ENCODE measurements around the gene MAN1A1.

The MAN1A1 gene

DNA sequence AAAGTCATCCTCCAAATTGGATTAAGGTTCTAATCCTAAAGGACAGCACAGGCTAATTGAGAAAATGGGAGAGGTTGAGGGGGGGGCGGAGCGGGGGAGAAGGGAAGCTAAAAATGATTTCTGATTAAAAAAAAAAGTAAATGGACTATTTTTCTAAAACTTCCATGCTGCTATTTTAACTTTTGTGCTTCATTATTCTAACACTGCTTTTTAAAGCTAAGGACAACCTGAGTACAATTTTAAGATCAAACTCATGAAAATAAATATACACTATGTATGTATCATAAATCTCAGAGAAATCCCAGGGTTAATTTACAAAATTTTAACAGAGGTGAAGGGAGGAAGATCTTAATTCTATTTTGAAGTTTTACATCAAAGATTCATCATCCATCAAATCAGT lies 4.4 kb downstream of the MAN1A1 start:
- no peak for DNase-seq

DNA sequence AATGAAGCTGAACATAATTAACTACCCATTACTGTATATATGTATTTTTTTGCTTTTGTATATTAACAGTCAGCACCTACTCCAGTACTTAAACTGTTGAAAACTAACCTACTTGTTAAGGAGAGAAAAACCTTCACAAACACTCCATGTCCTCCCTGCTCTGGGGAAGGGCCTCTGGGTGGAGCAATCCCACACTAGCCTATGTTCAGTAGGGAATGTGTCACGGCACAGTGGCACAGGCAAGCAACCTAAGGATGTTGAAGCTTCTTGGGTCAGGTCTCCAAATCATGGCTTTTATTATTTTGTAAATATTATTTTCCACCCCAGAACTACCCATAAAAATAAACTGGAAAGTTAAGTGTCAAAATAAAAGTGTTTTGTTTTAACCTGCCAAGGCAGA lies 5.3 kb downstream of the MAN1A1 start:
- no peak for DNase-seq

DNA sequence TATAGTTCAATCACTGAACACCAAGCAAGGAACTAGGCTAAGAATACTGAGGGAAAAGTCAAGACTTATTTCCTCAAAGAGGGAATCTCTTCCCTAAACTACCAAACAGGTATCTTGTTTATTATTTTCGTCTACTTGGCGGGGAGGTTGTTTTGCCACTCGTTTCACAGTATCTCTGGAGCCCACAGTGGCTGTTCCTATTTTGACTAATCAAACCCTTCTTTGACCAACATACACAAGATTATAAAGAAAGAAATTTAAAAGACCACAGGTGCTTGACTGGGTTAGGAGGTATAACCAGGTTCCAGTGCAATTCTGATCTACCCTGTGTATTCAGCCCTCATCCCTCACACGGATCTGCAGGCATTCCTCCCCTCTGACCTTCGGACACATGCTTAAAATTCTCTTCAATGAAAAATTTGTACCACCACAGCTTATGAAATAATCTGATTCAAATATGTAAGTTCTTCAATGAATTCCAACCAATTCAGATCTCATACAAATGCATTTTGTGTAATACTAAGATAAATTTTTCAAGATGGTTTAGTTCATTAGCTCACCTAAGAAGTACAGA lies 5.9 kb downstream of the MAN1A1 start:
- no peak for DNase-seq

DNA sequence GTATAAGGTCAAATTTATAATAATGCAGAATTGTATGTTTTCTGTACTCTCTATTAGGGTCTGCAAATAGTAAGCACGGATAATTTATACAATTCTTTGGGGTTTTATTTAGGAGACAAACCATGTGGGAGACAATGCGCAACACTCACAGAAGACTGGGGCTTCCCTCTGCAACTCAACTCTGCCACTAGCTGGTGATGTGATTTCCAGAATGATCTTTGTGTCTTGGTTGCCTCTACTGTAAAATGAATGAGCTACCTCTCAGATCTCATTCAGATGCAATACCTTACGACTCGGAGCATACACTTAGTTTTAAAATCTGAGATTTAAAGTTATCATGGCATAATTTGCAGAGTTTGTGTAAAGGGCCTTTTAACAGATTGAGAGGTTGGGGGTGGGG lies 6.4 kb downstream of the MAN1A1 start:
- DNase-seq = no peak

DNA sequence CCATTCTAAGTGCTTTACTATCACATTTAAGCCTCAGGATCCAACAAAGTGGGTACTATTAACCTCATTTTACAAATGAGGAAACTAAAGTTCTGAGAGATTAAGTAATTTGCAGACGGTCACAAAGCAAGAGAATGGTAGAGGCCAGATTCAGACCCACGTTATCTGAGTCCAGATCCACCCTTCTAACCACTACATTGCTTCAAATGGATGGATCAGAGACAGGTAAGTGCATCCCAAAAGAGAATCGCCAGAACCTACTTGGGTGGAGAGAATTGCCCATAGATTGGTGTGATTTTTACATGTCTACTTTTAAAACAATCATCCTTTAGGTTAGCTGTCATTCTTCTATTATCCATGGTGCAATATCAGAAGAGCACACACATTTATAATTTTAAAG lies 7.1 kb downstream of the MAN1A1 start:
- DNase-seq = no peak

DNA sequence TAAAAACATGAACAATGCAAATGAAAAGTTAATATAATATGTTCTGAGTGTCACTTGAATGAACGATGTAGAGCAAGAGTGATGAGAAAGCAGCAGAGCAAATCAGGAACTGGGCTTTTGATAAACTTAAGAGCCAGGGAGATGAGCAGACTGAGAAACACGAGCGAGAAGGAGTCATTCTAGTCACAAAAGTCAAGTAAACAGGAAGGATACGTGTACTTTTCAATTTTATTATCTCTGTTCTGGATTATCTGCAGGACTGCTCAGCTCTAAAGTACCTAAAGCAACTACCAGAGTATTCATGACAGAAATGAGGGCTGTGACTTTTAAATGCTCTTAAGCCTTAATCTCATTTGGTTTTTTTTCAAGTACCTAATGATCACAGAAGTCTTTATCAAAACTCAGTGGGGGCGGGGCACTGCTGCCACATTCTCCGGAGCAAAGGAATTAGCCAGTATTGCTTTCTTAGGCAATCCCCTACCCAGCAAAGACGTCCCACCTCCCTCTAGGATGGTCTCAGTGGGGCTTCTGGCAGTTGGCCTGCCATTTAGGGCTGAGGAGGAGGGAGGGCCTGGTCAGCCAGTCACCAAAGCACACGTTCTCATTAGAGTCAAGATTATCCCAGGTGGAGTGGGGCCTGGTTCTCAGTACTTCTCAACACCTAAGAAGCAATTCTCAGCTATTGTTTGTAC lies 8.6 kb downstream of the MAN1A1 start:
- DNase-seq = peak; percentile 43 to 82

DNA sequence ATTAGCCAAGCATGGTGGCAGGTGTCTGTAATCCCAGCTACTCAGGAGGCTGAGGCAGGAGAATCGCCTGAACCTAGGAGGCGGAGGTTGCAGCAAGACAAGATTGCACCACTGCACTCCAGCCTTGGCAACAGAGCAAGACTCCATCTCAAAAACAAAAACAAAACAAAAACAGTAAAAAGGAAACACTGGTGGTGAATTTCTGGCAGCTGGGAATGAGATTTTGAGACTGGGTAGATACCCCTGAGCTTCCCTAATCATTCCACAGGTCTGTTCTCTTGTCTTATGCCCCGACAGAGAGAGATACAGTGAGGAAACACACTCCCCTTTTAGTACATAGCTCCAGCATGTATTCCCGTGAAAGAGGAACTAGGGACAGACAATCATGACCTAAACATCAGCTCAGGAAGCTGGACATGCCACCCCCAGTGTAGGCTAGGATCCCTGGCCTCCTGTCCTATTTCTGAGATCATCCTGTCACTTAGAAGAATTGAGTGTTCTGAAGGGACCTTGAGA lies 9.6 kb downstream of the MAN1A1 start:
- no peak for DNase-seq

DNA sequence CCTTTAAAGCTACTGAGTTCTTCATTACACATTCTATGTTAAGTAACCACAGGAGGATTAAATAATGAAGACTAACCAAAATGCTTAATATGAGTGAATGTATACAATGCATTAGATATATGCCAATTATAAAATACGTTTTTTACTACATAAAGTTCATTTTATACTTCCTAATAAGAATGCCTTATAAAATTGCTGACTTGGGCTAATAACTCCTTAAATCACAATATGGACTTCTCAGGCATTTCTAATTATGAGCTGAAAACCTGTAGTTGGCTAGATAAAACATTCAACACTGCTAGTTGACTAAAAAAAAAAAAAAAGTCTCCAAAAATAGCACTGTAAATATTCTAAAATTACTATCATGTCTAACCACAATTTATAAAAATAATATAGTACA lies 11.8 kb downstream of the MAN1A1 start:
- DNase-seq = no peak

DNA sequence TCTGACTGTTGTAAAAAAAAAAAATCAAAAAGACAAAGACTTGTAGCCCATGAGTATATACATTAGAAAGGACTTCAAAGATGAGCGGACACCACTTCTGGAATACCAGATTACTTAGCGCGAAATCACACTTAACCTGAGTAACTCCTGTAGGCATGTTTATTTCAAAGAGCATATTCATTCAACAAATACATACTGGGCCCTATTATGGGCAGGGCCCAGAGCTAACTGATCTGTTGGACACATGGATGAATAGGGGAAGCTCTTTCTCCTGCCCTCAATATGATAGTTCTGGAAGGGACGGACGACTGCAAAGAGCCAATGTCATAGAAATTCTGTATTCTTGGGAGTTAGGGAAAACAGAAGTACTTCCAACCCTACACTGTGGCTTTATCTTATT lies 12.3 kb downstream of the MAN1A1 start:
- DNase-seq = no peak

DNA sequence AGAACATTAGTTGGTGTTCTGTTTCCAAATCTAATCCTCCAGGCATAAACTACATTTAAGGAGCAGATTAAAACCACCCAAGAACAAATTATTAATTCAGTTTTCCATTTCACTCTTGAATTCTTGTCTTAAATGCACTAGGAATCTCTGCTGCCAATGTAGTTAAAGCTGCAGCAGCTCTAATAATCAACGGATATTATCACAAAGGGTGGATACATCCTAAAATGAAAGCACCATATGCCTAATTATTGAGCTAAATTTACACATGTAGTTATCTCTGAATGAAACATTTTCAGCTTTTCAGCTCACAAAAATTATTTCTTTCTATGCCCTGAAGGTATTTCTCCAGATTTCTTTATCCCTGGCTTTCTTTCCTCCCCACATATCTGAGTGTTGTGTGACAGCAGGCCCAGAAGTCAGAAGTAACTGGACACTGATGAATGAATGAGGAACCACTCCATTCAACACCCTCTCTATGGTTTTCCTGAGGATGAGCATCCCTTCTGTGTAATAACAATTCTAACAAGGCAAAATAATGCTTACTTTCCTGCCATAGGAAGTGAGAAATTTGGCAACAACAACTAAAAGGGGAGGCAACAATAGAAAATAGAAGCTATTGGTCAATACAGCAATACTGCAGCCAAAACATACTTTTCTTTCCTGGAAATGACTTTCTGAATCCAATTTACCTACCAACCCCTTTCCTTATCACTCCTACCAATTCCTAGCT lies 14.9 kb downstream of the MAN1A1 start:
- no peak for DNase-seq

DNA sequence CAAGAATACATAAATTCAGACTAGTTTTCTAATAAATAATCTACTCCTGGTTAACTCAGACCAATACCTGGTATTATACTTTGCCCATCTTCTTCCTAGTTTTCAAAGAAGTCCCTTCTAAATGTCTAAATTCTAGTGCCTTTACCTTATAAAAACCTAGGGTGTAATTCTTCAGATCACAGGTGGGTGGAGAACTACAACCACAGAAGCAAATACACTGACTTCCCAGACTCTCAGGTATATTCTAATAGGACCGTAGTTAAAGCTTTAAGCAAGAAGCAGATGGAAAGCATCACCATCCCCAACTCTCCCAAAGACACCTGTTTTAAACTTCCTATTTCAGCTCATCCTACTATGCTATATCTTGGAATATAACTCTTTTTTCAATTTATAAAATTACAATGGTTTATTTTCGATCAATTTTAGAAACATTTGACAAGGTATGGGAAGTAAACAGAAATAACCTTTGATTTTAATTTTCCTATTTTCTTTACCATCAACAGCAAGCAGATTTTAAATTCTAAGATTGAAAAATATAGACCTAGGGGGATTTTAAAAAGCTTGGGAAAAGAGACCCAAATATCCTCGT lies 15.8 kb downstream of the MAN1A1 start:
- DNase-seq = peak in 1 of 2 experiments; percentile 48

DNA sequence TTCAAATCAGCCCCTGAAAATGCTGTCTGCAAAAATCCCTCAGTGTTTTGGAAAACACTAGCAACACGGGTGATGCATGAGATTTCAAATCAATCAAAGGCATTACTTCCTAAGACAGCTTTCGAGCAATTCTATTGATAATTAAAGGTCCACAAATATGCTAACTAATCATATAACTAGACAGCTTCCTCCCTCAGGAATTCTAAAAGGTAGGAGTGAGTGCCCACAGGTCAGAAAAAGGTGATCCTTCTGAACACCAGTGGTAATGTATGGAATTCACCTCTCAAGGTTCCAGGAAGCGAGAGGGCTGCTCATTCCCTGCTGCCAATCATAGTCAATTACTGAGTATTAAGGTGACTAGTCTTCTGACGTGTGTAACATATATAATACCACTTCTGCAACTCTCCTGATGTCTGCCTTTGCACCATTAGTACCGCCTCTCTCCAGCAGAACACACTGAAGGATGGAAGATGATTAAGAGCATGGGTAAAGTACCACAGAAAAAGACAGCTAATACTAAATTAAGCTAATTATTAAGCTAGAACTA lies 16.4 kb downstream of the MAN1A1 start:
- DNase-seq = no peak

DNA sequence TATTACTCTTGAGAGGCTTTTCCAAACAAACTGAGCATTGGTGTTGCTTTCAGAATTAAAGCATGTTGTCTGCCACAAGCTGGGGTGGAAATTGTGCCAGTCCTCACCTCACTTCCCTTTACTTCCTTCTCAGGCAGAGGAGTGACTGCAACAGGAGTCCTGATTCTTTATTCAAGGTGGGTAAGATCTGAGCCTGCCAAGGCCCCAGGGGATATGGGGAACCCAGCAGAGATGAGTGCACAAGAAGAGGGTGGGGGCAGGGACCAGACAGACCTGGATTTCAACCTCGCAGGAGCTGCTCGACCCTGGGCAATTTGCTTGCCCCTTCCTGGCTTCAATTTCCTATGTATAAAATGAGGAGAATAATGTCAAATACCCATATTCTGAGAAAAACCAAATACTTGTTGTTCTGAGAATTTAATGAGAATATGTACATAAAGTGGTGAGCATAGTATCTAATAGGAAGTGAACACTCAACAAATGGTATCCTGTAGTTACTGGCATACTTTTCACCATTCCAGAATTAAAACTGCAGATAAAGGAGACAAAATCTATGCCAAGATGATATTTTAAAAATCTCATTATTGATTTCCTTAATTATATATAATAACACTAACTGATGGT lies 17.8 kb downstream of the MAN1A1 start:
- no peak for DNase-seq

DNA sequence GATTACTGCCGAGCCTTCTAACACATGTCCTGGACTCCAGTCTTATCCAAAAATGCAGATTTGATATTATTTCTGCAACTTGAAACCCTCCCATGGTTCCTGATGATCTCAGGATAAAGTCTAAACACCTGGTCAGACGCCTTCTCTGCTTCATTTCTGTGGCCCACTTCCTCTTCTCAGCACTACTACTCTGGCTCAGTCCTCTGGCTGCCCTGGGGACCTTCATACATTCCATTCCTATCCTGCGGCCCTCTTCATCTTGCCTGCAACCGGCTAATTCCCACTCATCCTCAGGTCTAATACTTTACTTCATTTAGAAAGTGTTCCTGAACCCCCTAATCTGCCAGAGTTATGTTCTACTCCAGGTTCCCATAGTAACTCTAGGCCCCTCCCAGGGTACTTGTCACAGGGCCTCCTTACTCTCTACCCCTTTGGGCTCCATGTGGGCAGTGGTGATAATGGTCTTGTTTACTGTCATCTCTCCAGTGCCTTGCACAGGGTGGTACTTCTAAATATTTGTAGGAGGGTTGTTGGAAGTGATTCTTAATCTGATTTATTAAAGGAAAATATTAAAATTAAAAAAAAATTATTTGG lies 18.9 kb downstream of the MAN1A1 start:
- DNase-seq = no peak

DNA sequence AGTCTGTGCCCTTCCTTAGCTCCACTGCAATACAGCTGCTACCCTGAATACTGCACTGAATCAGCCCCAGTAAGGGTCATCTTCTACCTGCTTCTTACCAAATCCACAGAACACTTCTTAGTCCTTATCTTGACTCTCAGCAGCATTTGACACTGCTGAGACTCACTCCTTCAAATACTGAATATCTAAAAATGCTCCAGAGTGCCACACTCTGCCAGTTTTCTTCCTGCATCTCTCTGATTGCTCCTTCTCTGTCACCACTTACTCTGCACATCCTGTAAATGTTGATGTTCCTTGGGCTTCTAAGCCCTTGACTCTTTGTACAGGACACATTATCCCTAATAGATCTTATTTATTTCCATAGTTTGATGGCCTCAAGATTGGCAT lies 19.8 kb downstream of the MAN1A1 start:
- no peak for DNase-seq

DNA sequence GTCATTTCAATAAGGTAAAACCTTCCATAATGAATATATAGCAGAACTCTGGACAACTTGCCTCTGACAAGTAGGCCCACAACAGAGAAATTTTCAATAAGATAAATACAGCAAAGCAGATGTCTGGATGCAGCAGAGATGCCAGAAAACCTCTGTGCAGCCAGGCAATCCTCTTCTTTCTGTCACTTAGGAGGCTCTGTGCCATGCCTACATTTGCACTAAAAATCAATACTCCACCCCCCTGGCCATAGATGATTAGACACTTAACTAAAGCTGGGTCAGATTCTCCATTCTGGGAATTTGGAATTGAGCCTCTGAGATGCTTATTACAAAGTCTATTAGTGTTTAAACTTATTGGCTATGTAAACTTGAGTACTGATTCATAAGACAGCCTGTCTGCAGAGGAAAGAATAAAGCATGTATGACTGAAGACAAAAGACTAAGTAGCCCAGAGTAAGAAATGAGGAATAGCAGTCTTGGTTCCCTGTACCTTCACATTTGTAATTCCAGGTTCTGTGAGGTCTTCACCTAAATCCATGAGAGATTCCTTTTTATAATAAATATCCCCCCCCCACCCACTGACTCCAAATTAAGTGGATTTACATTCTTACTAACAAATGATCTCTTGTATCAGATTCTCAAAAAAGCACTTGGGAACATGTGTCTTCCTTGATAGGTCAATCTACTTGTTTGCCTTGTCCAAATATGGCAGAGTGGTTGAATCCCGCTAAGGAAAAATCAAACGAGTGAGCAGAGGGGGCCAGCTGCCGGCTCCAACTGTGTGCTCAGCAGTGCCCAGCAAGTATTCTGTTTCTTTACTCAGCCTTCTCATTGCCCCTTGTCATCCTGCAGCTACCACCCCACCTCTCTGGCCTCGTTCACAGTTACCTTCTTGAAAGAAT lies 20.4 kb downstream of the MAN1A1 start:
- no peak for DNase-seq

DNA sequence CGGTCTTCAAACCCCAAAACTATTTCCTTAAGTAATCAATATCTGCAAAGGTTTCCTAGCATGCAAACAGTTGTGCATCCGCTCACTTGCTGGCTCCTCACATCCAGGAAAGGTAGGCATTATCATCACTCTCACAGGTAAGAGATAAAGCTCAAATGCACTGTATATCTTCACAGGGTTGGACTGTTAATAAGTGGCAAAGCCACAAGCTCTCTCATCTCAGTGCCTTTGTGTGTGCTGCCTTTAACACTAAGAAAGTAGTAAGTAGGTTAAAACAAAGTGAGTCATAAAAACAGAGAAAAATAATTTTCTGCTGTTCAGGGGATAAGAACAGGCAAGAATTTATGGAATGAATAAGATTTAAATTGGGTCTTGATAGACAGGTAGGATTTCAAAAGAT lies 21.3 kb downstream of the MAN1A1 start:
- DNase-seq = no peak

DNA sequence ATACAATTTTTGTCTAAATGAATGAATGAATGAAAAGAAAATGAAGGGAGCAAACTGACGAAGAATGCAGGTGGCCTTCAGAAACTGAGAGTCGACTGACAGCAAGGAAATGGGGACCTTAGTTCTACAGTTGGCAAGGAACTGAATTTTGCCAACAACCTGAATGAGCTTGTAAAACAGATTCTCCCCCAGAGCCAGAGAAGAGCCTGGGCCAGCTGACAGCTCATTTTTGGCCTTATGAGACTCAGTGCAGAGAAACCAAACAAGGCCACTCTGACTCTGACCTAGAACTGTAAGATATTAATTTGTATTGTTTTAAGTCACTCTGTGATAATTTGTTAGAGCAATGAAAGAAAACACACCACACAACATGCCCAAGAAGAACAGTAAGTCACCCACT lies 21.8 kb downstream of the MAN1A1 start:
- no peak for DNase-seq

DNA sequence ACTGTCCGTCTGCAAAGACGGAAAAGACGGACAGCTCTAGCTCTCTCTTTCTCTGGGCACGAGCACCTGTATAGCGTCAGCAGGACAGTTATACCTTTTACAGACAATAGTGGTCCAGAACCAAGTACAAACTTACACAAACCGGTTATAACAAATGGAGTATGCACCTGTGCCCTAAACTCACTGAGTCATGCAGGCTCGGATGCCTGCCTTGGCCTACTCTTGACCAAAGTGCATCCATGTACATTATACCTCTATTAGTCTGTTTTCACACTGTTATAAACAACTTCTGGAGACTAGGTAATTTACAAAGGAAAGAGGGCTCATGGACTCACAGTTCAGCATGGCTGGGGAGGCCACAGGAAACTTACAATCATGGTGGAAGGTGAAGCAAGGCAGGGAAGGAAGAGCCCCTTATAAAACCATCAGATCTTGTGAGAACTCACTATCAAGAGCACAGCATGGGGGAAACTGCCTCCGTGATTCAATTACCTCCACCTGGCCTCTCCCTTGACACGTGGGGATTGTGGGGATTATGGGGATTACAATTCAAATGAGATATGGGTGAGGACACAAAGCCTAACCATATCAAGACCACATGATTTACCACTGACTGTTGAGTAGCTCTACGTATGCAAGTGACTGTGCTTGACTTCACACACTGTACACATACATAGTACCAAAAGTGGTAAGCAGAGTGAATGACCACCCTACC lies 23.1 kb downstream of the MAN1A1 start:
- peak; percentile 19 to 64 for DNase-seq

DNA sequence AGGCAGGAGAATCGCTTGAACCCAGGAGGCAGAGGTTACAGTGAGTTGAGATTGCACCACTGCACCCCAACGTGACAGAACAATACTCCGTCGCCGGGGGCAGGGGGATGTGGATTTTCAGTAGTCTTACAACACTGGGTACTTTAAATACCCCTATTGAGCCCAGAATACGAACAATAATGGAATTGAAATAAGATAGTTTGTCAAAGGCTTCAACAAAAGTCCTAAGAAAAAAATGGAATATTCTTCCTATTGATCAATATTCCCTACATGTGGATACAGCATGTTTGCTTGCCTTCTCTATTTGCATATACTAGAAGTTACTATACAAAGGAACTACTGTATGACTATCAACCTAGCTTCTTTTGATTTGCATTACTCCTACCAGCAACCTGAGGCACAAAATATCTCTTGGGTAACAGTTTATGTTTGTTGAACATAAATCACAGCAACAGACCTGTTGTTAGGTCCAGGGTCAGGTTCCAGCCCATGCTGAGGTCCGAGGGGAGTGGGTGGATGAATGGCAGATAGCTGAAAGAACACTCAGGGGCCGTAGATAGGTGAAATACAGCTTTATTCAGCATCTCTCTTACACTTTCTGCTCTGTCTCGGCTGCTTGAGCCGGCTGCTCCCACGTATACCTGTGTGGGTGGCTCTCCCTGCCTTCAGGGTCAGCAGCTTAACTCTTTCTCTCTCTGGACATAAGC lies 23.8 kb downstream of the MAN1A1 start:
- no peak for DNase-seq

Measured in NCI-H524 (cell line).